ENCODE results near the gene EPHA3.

The EPHA3 gene

GRCh38 chr3:89216016-89216739 lies 108.8 kb downstream of the EPHA3 start:
- no peak for DNase-seq (ENCODE audit: low read depth)
- TF ChIP-seq, protein P1, sequence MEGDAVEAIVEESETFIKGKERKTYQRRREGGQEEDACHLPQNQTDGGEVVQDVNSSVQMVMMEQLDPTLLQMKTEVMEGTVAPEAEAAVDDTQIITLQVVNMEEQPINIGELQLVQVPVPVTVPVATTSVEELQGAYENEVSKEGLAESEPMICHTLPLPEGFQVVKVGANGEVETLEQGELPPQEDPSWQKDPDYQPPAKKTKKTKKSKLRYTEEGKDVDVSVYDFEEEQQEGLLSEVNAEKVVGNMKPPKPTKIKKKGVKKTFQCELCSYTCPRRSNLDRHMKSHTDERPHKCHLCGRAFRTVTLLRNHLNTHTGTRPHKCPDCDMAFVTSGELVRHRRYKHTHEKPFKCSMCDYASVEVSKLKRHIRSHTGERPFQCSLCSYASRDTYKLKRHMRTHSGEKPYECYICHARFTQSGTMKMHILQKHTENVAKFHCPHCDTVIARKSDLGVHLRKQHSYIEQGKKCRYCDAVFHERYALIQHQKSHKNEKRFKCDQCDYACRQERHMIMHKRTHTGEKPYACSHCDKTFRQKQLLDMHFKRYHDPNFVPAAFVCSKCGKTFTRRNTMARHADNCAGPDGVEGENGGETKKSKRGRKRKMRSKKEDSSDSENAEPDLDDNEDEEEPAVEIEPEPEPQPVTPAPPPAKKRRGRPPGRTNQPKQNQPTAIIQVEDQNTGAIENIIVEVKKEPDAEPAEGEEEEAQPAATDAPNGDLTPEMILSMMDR (IDR thresholded peaks at IDR 0.05; ENCODE audit: low read depth, low read length) = no peak
- TF ChIP-seq POLR2A (IDR thresholded peaks at IDR 0.05; ENCODE audit: extremely low read depth, insufficient read length) = no peak
- no peak for TF ChIP-seq MAX (IDR thresholded peaks at IDR 0.05; ENCODE audit: low read depth, low read length)
- no peak for TF ChIP-seq MYC (IDR thresholded peaks at IDR 0.05; ENCODE audit: low read depth, low read length)
- no peak overlapping the region for H3K4me3 ChIP-seq (ENCODE audit: low read depth, low read length)

DNA sequence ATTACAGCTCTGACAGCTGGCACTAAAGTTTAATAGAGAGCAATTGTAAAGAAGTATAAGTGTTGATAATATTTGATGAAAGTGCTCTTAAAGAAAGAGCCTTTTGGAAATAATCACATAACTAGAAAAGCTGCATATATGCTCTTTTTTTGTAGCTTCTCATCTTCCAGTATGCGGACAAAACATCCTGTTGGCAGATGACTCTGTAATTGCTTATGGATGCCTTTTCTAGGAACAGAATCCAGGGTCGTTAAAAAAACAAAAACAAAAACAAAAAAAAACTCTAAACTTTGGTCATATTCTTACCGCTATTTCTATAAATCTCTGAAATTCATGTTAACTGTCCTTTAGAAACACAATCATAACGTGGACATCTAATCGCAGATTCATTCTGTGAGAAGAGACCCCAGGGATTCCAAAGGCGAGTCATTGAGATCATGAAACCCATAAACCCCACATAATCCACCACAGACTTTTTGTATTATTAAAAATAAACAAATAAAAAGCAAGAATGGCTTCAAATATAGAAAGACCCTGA lies 109.8 kb downstream of the EPHA3 start:
- TF ChIP-seq POLR2A (IDR thresholded peaks at IDR 0.05; ENCODE audit: extremely low read depth, insufficient read length) = no peak
- TF ChIP-seq MAX (IDR thresholded peaks at IDR 0.05; ENCODE audit: low read depth, low read length) = no peak
- TF ChIP-seq, protein P1 (IDR thresholded peaks at IDR 0.05; ENCODE audit: low read depth, low read length) = no peak
- no peak for TF ChIP-seq MYC (IDR thresholded peaks at IDR 0.05; ENCODE audit: low read depth, low read length)
- no peak overlapping the region for H3K4me3 ChIP-seq (ENCODE audit: low read depth, low read length)

DNA sequence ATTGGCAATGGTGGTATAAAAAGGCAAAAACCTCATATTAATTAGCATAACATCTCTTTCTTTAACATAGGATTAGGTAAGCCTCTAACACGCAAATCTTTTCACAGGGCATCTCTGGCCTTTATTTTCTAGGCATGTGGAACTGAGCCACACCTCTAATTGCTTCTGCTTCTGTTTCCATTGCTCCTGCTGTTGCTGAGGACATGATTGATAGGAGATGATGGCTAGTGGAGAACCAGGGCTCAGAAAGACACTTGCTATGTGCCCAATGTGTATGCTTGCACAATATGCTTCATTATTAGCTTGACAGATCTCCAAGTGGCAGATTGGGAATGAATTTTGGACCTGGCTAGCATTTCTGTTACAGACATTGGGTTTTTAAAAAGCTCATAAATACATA lies 114.5 kb downstream of the EPHA3 start:
- TF ChIP-seq, protein P1 (IDR thresholded peaks at IDR 0.05; ENCODE audit: low read depth, low read length) = no peak
- no peak for TF ChIP-seq POLR2A (IDR thresholded peaks at IDR 0.05; ENCODE audit: extremely low read depth, insufficient read length)
- no peak for TF ChIP-seq MAX (IDR thresholded peaks at IDR 0.05; ENCODE audit: low read depth, low read length)
- H3K4me3 ChIP-seq (ENCODE audit: low read depth, low read length) = no peak overlapping the region
- DNase-seq (ENCODE audit: low read depth) = no peak

More for the DNA sequence above, 109.8 kb downstream of the EPHA3 start:
- no peak for DNase-seq (ENCODE audit: low read depth)

- TF ChIP-seq, protein P1 (IDR thresholded peaks at IDR 0.05; ENCODE audit: low read depth, low read length) = no peak
- TF ChIP-seq MAX (IDR thresholded peaks at IDR 0.05; ENCODE audit: low read depth, low read length) (no peak), MYC (IDR thresholded peaks at IDR 0.05; ENCODE audit: low read depth, low read length) (no peak), POLR2A (IDR thresholded peaks at IDR 0.05; ENCODE audit: extremely low read depth, insufficient read length) (no peak)
- no peak for DNase-seq (ENCODE audit: low read depth)
- H3K4me3 ChIP-seq (ENCODE audit: low read depth, low read length) = no peak overlapping the region
Measured at GRCh38 chr3:89223188-89223587, 115.8 kb downstream of the EPHA3 start.

DNA sequence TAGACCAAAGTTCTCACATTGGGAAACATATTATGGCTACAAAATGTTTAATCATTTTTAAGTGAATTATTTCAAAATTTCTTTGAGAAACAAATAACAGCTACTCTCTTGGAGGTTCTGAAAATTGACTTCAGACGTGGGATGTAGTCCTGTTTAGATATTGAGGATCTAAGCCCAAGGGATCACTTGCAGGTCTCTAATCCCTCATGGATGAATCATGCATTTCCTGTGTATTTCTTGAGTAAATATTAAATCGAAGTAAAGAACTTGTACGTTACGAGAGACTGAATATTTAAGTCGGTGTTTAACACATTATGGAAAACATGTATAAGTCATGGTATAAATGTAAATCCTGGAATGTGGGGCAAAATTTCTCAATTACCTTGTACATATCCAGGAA lies 119.8 kb downstream of the EPHA3 start:
- TF ChIP-seq, protein P1 (IDR thresholded peaks at IDR 0.05; ENCODE audit: low read depth, low read length) = no peak
- no peak for TF ChIP-seq MAX (IDR thresholded peaks at IDR 0.05; ENCODE audit: low read depth, low read length)
- TF ChIP-seq POLR2A (IDR thresholded peaks at IDR 0.05; ENCODE audit: extremely low read depth, insufficient read length) = no peak
- no peak for TF ChIP-seq MYC (IDR thresholded peaks at IDR 0.05; ENCODE audit: low read depth, low read length)
- H3K4me3 ChIP-seq (ENCODE audit: low read depth, low read length) = no peak overlapping the region
- no peak for DNase-seq (ENCODE audit: low read depth)
